Stimulated activated naive B cell treated with anti-CD40 and anti-IgM and Interleukin-4, amounts not matched to agents 10 μg/mL and 1 μg/mL and 100 μg/mL, for 72 hours (primary cell): ENCODE results near the gene CYP4F12.
"Not testable (repeated sequence)": the region's sequence is repeated elsewhere in the genome, so short reads cannot be mapped to it uniquely, and the experiment has no call there.

Source experiments
- ATAC-seq, 2 donors: fragments of 150-1000 bp; cut with Tn5 transposase; replicated peaks; 2 replicates each; pipeline ENCODE4 v1.10.0; 2021; ENCODE audit warnings: moderate library complexity in 1 of 2
- DNase-seq: peaks from one replicate; pipeline ENCODE4 v3.0.0; 2021
- H3K27ac Mint-ChIP-seq: one replicate; pipeline ENCODE4 v1.8.0; 2022; ENCODE audit warnings: mild to moderate bottlenecking, mixed read lengths
- H3K27me3 Mint-ChIP-seq, 2 donors: one replicate each; pipeline ENCODE4 v1.8.0; 2022; ENCODE audit warnings: mixed read lengths in 2 of 2
- H3K36me3 Mint-ChIP-seq, 2 donors: one replicate each; pipeline ENCODE4 v1.8.0; 2022; ENCODE audit warnings: mixed read lengths in 2 of 2, mild to moderate bottlenecking in 1 of 2
- H3K4me1 Mint-ChIP-seq, 2 donors: one replicate each; pipeline ENCODE4 v1.8.0; 2022; ENCODE audit warnings: mixed read lengths in 2 of 2, mild to moderate bottlenecking in 1 of 2
- H3K4me3 Mint-ChIP-seq, 2 donors: one replicate each; pipeline ENCODE4 v1.8.0; 2022; ENCODE audit warnings: mild to moderate bottlenecking in 2 of 2, mixed read lengths in 2 of 2, moderate library complexity in 1 of 2
- H3K9me3 Mint-ChIP-seq, 2 donors: one replicate each; pipeline ENCODE4 v1.8.0; 2022; ENCODE audit warnings: mixed read lengths in 2 of 2, mild to moderate bottlenecking in 1 of 2

CYP4F12 gene

DNA sequence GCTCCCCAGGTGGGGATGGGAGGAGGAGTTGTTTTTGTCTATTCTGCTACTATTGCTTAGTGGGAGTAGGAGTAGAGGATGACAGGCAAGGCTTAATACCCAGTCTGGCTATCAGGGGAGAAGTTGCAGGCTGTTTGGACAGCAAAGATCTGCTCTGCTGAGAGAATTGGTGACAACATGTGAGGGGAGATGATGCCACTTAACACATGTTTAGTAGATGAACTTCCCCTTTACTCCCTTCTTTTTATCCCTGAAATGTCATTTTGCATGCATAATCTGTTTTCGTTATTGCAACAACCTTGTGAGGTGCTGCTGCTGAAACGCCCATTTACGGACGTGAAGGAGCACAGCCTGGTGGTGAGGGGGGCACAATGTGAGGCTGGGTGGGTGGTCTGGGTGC lies 3.0 kb upstream of the CYP4F12 start:
- Mint-ChIP-seq H3K9me3 (peaks cover 0 to 5% of the 10 kb centered on the region in 2 donors), H3K27ac (no peak overlapping the region), H3K4me3 (no peak overlapping the region), H3K27me3 (peaks cover 3 to 5% of the 10 kb centered on the region in 2 donors), H3K36me3 (no peaks in the 10 kb centered on the region), H3K4me1 (no peaks in the 10 kb centered on the region)
- DNase-seq (no peak), ATAC-seq (no peak)

- H3K4me3 Mint-ChIP-seq, result no peak overlapping the region
- H3K4me1 Mint-ChIP-seq, result no peaks in the 10 kb centered on the region
- H3K27me3 Mint-ChIP-seq, result peaks cover 0 to 6% of the 10 kb centered on the region in 2 donors
- no peaks in the 10 kb centered on the region for H3K36me3 Mint-ChIP-seq
- ATAC-seq (no peak), DNase-seq (no peak)
- peaks cover 0 to 5% of the 10 kb centered on the region in 2 donors for H3K9me3 Mint-ChIP-seq
- no peak overlapping the region for H3K27ac Mint-ChIP-seq
These were observed 1.6 kb upstream of the CYP4F12 start for GRCh38 chr19:15671237-15671821.

GRCh38 chr19:15671891-15672579 lies 852 bp upstream of the CYP4F12 start:
- H3K9me3 Mint-ChIP-seq, result peaks cover 0 to 8% of the 10 kb centered on the region in 2 donors
- no peak overlapping the region for H3K4me3 Mint-ChIP-seq
- H3K36me3 Mint-ChIP-seq, result no peaks in the 10 kb centered on the region
- H3K4me1 Mint-ChIP-seq, result no peaks in the 10 kb centered on the region
- DNase-seq (no peak), ATAC-seq (peak in 1 of 2 donors; percentile 14)
- no peak overlapping the region for H3K27ac Mint-ChIP-seq
- H3K27me3 Mint-ChIP-seq, result peaks cover 0 to 11% of the 10 kb centered on the region in 2 donors

GRCh38 chr19:15673176-15673654 lies 328 bp downstream of the CYP4F12 start:
- DNase-seq, result no peak
- H3K27ac Mint-ChIP-seq, result no peak overlapping the region
- no peak overlapping the region for H3K4me3 Mint-ChIP-seq
- H3K36me3 Mint-ChIP-seq, result no peaks in the 10 kb centered on the region
- peaks cover 0 to 1% of the 10 kb centered on the region in 2 donors for H3K4me1 Mint-ChIP-seq
- H3K9me3 Mint-ChIP-seq, result peaks cover 4 to 16% of the 10 kb centered on the region in 2 donors
- ATAC-seq, result peak; percentile 60 to 61
- H3K27me3 Mint-ChIP-seq, result peaks cover 8 to 21% of the 10 kb centered on the region in 2 donors

GRCh38 chr19:15675560-15675959 lies 2.7 kb downstream of the CYP4F12 start:
- H3K27me3 Mint-ChIP-seq, result peaks cover 24 to 43% of the 10 kb centered on the region in 2 donors
- no peak overlapping the region for H3K4me3 Mint-ChIP-seq
- H3K9me3 Mint-ChIP-seq, result peaks cover 4 to 16% of the 10 kb centered on the region in 2 donors
- no peaks in the 10 kb centered on the region for H3K36me3 Mint-ChIP-seq
- DNase-seq, result no peak
- H3K27ac Mint-ChIP-seq, result no peak overlapping the region
- peaks cover 0 to 1% of the 10 kb centered on the region in 2 donors for H3K4me1 Mint-ChIP-seq
- ATAC-seq, result no peak

DNA sequence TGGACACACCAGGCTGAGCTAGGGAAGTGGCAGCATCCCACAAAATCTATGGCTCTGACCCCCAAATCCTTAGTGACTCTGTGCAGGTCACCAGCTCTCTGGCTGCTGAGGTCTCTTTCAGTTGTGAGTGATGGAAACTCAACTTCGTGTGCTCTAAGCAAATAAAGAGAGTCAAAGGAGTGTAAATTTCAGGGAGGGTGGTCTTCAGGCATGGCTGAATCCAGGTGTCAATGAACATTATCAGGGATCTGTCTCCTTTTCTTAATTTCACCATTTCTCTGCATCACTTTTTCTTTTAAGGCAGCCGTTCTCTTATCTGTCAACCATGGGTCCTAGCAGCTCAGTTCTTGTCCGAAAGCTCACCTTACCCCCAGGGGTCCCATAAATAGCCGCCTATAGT lies 6.2 kb downstream of the CYP4F12 start:
- no peak overlapping the region for H3K27ac Mint-ChIP-seq
- peaks cover 44 to 69% of the 10 kb centered on the region in 2 donors for H3K27me3 Mint-ChIP-seq
- H3K36me3 Mint-ChIP-seq, result no peaks in the 10 kb centered on the region
- peaks cover 0 to 1% of the 10 kb centered on the region in 2 donors for H3K4me1 Mint-ChIP-seq
- DNase-seq (no peak), ATAC-seq (no peak)
- peaks cover 4 to 16% of the 10 kb centered on the region in 2 donors for H3K9me3 Mint-ChIP-seq
- H3K4me3 Mint-ChIP-seq, result no peak overlapping the region

DNA sequence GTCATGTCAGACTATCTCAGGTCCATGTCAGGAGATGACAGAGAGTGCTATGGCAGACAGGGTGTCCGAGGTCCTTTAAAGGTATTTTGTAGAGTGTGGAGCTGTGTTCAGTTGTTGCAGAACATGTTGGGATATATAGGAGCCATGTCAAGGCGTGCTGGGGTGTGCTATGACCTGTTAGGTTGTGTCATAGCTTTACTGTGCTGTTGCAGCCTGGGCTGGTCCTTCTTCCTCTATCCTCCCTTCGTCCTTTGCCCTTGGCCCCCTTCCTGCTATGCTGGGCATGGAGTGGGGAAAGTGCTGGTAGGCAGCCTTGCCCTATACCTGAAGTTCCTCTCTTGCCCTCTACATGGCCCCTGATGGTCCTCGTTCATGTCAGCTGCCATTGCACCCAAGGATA lies 7.0 kb downstream of the CYP4F12 start:
- peaks cover 4 to 11% of the 10 kb centered on the region in 2 donors for H3K9me3 Mint-ChIP-seq
- peaks cover 50 to 73% of the 10 kb centered on the region in 2 donors for H3K27me3 Mint-ChIP-seq
- ATAC-seq, H3K4me3 Mint-ChIP-seq, H3K36me3 Mint-ChIP-seq, H3K27ac Mint-ChIP-seq, H3K4me1 Mint-ChIP-seq, DNase-seq: not testable (repeated sequence)

DNA sequence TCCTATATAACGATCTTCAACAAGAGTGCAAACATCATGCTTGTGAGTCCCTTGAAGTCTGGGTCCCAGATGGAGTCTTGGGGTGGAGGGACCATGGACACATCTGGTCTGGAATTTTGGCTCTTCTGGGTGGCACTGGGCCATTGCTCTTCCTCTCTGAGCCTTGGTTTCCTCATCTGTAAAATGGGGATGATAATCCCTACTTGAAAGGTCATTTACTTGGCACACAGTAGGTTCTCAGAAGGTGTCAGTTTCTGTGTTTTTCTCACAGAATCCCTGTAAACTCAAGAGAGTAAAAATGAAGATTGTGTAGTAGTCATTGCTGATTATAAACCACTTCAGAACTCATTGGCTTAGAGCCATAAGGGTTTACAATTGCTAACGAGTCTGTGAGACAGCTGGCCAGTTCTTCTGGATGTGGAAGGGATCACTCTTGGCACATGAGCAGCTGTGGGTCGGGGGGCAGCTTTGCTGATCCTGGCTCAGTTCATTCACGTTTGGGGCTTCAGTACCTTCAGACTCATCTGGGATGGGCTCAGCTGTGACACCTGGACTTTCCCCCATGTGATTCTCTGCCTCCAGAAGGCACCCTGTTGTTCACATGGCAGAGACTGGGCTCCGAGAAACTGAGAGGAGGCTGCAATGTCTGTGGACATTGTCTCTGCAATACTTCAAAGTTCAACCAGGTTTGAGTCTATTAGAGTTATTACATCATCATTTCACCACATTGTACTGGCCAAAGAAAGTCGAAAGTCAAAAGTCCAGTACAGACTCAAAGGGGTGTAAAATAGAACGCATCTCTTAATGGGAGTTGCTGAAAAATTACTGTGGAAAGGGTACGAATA lies 7.8 kb downstream of the CYP4F12 start:
- no peak overlapping the region for H3K4me3 Mint-ChIP-seq
- ATAC-seq (no peak), DNase-seq (no peak)
- no peaks in the 10 kb centered on the region for H3K36me3 Mint-ChIP-seq
- peaks cover 4 to 11% of the 10 kb centered on the region in 2 donors for H3K9me3 Mint-ChIP-seq
- peaks cover 52 to 73% of the 10 kb centered on the region in 2 donors for H3K27me3 Mint-ChIP-seq
- H3K27ac Mint-ChIP-seq, result no peak overlapping the region
- H3K4me1 Mint-ChIP-seq, result peaks cover 0 to 1% of the 10 kb centered on the region in 2 donors

DNA sequence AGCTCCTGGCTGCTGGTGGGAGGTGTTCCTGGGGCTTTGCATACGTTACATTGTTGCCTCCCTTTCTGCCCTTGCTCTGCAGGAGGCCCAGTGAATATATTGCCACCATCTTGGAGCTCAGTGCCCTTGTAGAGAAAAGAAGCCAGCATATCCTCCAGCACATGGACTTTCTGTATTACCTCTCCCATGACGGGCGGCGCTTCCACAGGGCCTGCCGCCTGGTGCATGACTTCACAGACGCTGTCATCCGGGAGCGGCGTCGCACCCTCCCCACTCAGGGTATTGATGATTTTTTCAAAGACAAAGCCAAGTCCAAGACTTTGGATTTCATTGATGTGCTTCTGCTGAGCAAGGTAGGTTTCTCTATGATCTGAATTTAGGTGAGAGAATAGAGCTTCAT lies 10.5 kb downstream of the CYP4F12 start:
- DNase-seq (no peak), ATAC-seq (no peak)
- no peak overlapping the region for H3K4me3 Mint-ChIP-seq
- H3K4me1 Mint-ChIP-seq, result no peaks in the 10 kb centered on the region
- peaks cover 4 to 9% of the 10 kb centered on the region in 2 donors for H3K9me3 Mint-ChIP-seq
- H3K27me3 Mint-ChIP-seq, result peaks cover 56 to 71% of the 10 kb centered on the region in 2 donors
- H3K36me3 Mint-ChIP-seq, result no peaks in the 10 kb centered on the region
- no peak overlapping the region for H3K27ac Mint-ChIP-seq

DNA sequence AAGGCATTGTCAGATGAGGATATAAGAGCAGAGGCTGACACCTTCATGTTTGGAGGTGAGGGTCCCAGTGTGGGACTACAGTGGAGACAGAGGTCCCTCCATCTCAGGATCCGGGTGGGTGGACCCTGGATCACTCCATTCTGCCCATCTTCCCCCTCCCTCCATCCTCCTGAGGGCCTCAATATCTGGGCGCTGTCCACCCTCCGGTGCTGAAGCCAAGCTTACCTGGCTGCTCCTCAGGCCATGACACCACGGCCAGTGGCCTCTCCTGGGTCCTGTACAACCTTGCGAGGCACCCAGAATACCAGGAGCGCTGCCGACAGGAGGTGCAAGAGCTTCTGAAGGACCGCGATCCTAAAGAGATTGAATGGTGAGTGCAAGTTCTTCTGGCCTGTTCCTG lies 11.9 kb downstream of the CYP4F12 start:
- H3K27ac Mint-ChIP-seq, result no peak overlapping the region
- no peak for DNase-seq
- peaks cover 8 to 11% of the 10 kb centered on the region in 2 donors for H3K9me3 Mint-ChIP-seq
- no peak overlapping the region for H3K4me3 Mint-ChIP-seq
- H3K4me1 Mint-ChIP-seq, result no peaks in the 10 kb centered on the region
- no peaks in the 10 kb centered on the region for H3K36me3 Mint-ChIP-seq
- no peak for ATAC-seq
- peaks cover 50 to 60% of the 10 kb centered on the region in 2 donors for H3K27me3 Mint-ChIP-seq

DNA sequence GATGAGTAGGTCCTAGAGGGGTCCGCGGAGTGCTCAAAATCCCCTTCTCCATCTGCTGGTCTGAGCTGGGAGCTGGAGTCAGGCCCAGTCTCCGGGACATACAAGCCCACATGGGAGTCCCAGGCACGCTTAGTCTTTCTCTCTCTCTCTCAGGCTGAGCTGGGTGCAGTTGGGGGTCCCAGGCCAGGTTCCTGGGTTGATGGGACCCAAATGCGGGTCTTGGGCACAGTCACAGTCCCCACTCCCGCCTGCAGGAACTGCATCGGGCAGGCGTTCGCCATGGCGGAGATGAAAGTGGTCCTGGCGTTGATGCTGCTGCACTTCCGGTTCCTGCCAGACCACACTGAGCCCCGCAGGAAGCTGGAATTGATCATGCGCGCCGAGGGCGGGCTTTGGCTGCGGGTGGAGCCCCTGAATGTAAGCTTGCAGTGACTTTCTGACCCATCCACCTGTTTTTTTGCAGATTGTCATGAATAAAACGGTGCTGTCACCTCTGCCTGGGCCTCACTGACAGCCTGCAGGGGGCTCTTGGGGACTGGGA lies 23.8 kb downstream of the CYP4F12 start:
- DNase-seq (no peak), ATAC-seq (no peak)
- Mint-ChIP-seq H3K27me3 (peaks cover 24 to 51% of the 10 kb centered on the region in 2 donors), H3K36me3 (no peaks in the 10 kb centered on the region), H3K4me3 (no peak overlapping the region), H3K9me3 (peaks cover 0 to 4% of the 10 kb centered on the region in 2 donors), H3K27ac (no peak overlapping the region), H3K4me1 (no peaks in the 10 kb centered on the region)

GRCh38 chr19:15701757-15702533 lies 29.1 kb downstream of the CYP4F12 start:
- DNase-seq, result no peak
- Mint-ChIP-seq H3K9me3 (peaks cover 0 to 5% of the 10 kb centered on the region in 2 donors), H3K4me1 (no peaks in the 10 kb centered on the region), H3K27ac (no peak overlapping the region), H3K27me3 (peaks cover 27 to 53% of the 10 kb centered on the region in 2 donors), H3K36me3 (no peaks in the 10 kb centered on the region), H3K4me3 (no peak overlapping the region)
- ATAC-seq, result peak in 1 of 2 donors; percentile 7

GRCh38 chr19:15702534-15702930 lies 29.6 kb downstream of the CYP4F12 start:
- no peaks in the 10 kb centered on the region for H3K4me1 Mint-ChIP-seq
- H3K27ac Mint-ChIP-seq, result no peak overlapping the region
- no peaks in the 10 kb centered on the region for H3K36me3 Mint-ChIP-seq
- no peak overlapping the region for H3K4me3 Mint-ChIP-seq
- H3K9me3 Mint-ChIP-seq, result peaks cover 0 to 6% of the 10 kb centered on the region in 2 donors
- DNase-seq, result no peak
- peak; percentile 60 to 61 for ATAC-seq
- peaks cover 22 to 51% of the 10 kb centered on the region in 2 donors for H3K27me3 Mint-ChIP-seq
